GM20000 (cell line): ENCODE results near the gene KLHL17.

Source experiments
- DNase-seq: peaks from one replicate; pipeline ENCODE4 v3.0.0; 2012; ENCODE audit warnings: low spot score
- TF ChIP-seq, protein P1 (sequence below): IDR thresholded peaks from 2 replicates; pipeline ENCODE4 v1.5.1; 2012; ENCODE audit warnings: mild to moderate bottlenecking, control low read depth; ENCODE audit errors: extremely low read depth, missing control alignments

The KLHL17 gene

DNA sequence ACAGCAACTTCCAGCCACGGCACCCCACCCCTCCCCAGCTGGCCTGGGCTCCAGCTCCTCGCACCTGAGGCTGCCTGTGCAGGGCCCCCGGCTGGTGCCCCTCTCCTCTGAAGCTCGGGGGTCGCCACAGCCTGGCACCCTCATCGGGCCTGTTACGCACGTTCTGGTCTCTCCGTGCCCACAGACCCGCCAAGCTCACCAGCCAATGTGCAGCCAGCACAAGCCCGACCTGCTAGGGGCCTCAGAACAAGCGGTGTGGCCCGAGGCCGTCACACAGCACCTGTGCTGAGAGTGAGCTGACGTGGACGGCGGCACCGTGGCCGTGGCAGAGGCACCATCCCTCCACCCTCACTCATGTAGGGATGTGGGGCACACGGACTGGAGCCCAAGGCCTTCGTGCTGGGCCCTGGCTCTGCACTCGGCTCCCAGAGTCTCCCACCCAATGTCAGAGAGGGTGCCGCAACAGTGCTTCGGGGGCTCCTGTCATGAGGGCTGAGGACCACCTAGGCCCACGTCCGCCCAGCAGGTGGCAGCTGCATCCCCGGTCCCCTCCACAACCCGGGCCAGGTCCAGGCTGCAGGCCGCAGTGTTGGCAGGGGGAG, 41.0 kb upstream of the KLHL17 start:
- TF ChIP-seq, protein P1, sequence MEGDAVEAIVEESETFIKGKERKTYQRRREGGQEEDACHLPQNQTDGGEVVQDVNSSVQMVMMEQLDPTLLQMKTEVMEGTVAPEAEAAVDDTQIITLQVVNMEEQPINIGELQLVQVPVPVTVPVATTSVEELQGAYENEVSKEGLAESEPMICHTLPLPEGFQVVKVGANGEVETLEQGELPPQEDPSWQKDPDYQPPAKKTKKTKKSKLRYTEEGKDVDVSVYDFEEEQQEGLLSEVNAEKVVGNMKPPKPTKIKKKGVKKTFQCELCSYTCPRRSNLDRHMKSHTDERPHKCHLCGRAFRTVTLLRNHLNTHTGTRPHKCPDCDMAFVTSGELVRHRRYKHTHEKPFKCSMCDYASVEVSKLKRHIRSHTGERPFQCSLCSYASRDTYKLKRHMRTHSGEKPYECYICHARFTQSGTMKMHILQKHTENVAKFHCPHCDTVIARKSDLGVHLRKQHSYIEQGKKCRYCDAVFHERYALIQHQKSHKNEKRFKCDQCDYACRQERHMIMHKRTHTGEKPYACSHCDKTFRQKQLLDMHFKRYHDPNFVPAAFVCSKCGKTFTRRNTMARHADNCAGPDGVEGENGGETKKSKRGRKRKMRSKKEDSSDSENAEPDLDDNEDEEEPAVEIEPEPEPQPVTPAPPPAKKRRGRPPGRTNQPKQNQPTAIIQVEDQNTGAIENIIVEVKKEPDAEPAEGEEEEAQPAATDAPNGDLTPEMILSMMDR, result no peak
- no peak for DNase-seq

DNA sequence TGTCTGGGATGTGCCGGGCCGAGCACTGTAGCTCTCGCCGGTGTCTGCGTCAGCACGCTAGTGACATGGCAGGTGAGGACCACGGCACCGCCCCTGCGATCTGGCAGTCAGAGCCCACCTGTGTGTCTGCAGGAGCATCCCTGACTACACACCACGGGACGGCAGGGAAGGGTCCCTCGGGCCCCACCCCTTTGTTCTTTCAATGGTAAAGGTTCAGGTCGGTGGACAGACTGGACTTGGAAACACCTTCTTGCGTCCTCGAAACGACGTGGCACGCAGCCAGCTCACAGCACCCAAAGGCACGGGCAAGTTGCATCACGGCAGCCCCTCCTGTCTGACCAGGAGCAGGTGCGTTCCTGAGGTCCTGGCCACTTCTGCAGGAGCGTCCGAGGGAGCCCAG, 40.4 kb upstream of the KLHL17 start:
- no peak for DNase-seq
- TF ChIP-seq, protein P1, result no peak

- no peak for DNase-seq
- TF ChIP-seq, protein P1, result no peak
Measured at GRCh38 chr1:920521-920920, 39.9 kb upstream of the KLHL17 start.

DNA sequence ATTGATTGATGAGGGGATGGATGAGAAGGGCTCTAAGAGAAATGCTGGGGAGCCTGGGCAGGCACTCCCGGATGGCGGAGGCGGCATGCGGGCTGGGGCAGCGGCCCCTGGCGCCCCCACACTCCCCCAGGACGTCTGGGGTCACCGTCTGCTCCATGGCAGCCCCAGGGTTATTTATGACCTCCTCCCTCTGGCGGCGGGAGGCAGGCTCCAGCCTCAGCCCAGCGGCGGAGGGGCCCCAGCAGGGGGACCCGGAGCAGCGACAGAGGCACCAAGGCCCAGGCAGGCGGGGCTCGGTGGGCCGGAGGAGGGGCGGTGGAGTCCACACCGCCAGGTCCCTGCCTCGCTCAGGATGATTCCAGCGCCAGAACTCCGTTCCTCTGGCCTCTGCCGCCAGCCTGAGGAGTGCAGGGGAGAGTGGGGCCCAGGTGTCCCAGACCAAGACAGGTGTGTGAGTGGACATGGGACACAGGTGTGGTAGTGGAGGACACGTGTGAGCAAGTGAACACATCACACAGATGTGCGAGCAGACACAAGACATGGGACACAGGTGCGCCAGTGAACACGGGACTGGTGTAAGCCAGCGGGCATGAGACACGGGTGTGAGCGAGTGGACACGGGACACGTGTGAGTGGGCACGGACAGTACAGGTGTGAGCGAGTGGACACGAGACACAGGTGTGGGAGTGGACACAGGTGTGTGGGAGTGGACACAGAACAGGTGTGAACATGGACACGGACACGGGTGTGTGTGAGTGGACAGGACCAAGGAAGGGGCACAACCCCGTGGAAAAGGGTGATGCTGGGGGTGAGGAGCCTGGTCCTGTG, 39.2 kb upstream of the KLHL17 start:
- no peak for DNase-seq
- TF ChIP-seq, protein P1, result no peak

- TF ChIP-seq, protein P1, result no peak
- no peak for DNase-seq
Measured at GRCh38 chr1:923131-923990, 37.0 kb upstream of the KLHL17 start, which contains the start of gene SAMD11. TSS of gene SAMD11 (plus strand) at chr1:923923. CDS start at chr1:924432, 509 bp downstream.

DNA sequence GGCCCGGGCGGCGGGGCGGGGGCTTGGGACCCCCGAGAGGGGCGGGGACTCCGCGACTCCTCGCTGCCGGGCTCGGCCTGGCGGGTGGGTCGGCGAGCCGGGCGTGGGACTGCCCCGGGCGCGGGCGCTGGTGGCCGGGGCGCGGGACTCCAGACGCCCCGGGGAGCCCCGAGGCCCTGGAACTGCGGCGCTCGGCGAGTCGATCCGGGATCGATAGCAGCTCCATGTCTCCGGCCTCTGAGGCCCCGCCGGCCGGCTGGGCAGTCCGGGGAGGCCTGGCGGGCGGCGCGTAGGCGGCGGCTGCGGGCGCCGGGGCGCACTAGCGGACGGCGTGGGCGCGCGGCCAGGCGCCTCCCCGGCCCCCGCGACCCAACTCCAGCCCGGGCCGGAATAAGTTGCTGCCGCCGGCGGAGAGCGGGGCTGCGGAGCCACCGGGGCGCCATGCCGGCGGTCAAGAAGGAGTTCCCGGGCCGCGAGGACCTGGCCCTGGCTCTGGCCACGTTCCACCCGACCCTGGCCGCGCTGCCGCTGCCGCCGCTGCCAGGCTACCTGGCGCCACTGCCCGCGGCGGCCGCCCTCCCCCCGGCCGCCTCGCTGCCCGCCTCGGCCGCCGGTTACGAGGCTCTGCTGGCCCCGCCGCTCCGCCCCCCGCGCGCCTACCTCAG, 36.3 kb upstream of the KLHL17 start:
- TF ChIP-seq, protein P1, result no peak
- no peak for DNase-seq
